Measurements from ENCODE around the gene ST3GAL3. TPM values are rescaled to one million over a fixed set of nuclear protein-coding genes. Genes with fewer than 3 reads are reported as not detected.

ST3GAL3 gene
- total RNA-seq, 1 donor from 2014 or later, result 24.3 TPM

- Mint-ChIP-seq H3K9me3 (no peaks in the 10 kb centered on the region), H3K27me3 (no peaks in the 10 kb centered on the region), H3K36me3 (ENCODE audit: low read depth) (peaks cover 23% of the 10 kb centered on the region), H3K27ac (no peak overlapping the region), H3K4me3 (no peak overlapping the region), H3K4me1 (no peaks in the 10 kb centered on the region)
- intact Hi-C loops (cut with micrococcal nuclease), result no loop called here
- ChIA-PET CTCF (no interaction called here), POLR2A (no interaction called here)
- no peak for DNase-seq
- ATAC-seq (ENCODE audit: low read depth), result no peak
- TF ChIP-seq, protein P1, sequence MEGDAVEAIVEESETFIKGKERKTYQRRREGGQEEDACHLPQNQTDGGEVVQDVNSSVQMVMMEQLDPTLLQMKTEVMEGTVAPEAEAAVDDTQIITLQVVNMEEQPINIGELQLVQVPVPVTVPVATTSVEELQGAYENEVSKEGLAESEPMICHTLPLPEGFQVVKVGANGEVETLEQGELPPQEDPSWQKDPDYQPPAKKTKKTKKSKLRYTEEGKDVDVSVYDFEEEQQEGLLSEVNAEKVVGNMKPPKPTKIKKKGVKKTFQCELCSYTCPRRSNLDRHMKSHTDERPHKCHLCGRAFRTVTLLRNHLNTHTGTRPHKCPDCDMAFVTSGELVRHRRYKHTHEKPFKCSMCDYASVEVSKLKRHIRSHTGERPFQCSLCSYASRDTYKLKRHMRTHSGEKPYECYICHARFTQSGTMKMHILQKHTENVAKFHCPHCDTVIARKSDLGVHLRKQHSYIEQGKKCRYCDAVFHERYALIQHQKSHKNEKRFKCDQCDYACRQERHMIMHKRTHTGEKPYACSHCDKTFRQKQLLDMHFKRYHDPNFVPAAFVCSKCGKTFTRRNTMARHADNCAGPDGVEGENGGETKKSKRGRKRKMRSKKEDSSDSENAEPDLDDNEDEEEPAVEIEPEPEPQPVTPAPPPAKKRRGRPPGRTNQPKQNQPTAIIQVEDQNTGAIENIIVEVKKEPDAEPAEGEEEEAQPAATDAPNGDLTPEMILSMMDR (IDR thresholded peaks at IDR 0.05), result no peak
Measured at GRCh38 chr1:43904660-43905551, 197.6 kb downstream of the ST3GAL3 start.

- peaks cover 22% of the 10 kb centered on the region for H3K36me3 Mint-ChIP-seq (ENCODE audit: low read depth)
- H3K27me3 Mint-ChIP-seq, result no peaks in the 10 kb centered on the region
- ChIA-PET CTCF (no interaction called here), POLR2A (interaction anchor here (0.6 kb wide), 1 partner anchor 45 kb away, joined by 3 read pairs; no protein-coding TSS in a partner anchor)
- H3K27ac Mint-ChIP-seq, result no peak overlapping the region
- no peaks in the 10 kb centered on the region for H3K9me3 Mint-ChIP-seq
- TF ChIP-seq, protein P1 (IDR thresholded peaks at IDR 0.05), result no peak
- DNase-seq (no peak), ATAC-seq (ENCODE audit: low read depth) (no peak)
- H3K4me1 Mint-ChIP-seq, result no peaks in the 10 kb centered on the region
- intact Hi-C loops (cut with micrococcal nuclease), result no loop called here
- H3K4me3 Mint-ChIP-seq, result no peak overlapping the region
Measured at GRCh38 chr1:43908226-43908625, 200.9 kb downstream of the ST3GAL3 start.

DNA sequence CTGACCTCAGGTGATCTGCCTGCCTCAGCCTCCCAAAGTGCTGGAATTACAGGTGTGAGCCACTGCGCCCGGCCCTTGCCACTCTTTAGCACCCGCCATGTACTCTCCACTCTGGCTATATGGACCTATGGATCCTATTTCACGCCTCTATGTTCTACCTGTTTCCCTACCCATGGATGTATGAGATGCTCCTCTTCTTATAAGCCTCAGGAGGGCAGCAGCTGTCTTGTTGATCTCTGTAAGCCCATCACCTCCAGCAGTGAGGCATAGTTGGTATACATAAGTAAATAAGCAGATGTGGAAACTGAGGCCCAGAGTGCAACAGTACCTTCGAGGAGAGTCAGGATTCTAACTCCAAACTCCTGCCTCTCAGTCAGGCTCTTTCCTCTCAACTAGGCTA lies 201.5 kb downstream of the ST3GAL3 start:
- Mint-ChIP-seq H3K36me3 (ENCODE audit: low read depth) (peaks cover 22% of the 10 kb centered on the region), H3K4me3 (no peak overlapping the region), H3K9me3 (no peaks in the 10 kb centered on the region), H3K27ac (no peak overlapping the region), H3K4me1 (no peaks in the 10 kb centered on the region), H3K27me3 (no peaks in the 10 kb centered on the region)
- ATAC-seq (ENCODE audit: low read depth) (no peak), DNase-seq (no peak)
- TF ChIP-seq, protein P1 (IDR thresholded peaks at IDR 0.05), result no peak
- ChIA-PET POLR2A (interaction anchor here (0.6 kb wide), 1 partner anchor 45 kb away, joined by 3 read pairs; no protein-coding TSS in a partner anchor), CTCF (no interaction called here)
- intact Hi-C loops (cut with micrococcal nuclease), result no loop called here

GRCh38 chr1:43910343-43910742 lies 203.0 kb downstream of the ST3GAL3 start:
- POLR2A ChIA-PET, result no interaction called here
- intact Hi-C loops (cut with micrococcal nuclease), result no loop called here
- Mint-ChIP-seq H3K9me3 (no peaks in the 10 kb centered on the region), H3K4me3 (no peak overlapping the region), H3K4me1 (no peaks in the 10 kb centered on the region), H3K27me3 (no peaks in the 10 kb centered on the region), H3K36me3 (ENCODE audit: low read depth) (peaks cover 22% of the 10 kb centered on the region), H3K27ac (no peak overlapping the region)
- TF ChIP-seq, protein P1 (IDR thresholded peaks at IDR 0.05), result no peak
- DNase-seq, result no peak
- ATAC-seq (ENCODE audit: low read depth), result no peak
- CTCF ChIA-PET, result no interaction called here

DNA sequence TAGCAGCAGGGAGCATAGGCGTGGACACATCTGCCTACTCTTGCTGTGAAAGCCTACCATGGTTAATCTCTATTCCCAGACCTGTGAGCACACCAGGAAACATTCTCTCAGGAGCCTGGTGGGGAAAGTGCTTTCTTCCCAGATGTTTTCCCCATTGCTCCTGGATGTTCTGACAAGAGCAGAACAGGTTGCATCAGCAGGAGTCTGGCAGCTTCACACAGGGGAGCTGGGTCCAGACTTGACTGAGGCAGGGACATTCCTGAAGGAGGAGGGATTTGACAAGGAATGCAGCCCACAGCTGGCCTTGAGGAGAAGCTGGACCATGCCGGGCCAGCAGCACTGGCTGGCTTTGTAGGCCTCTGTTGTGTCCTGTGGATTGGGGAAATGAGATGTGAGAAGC lies 205.3 kb downstream of the ST3GAL3 start:
- Mint-ChIP-seq H3K4me3 (no peak overlapping the region), H3K4me1 (no peaks in the 10 kb centered on the region), H3K27ac (no peak overlapping the region), H3K27me3 (no peaks in the 10 kb centered on the region), H3K36me3 (ENCODE audit: low read depth) (peaks cover 16% of the 10 kb centered on the region), H3K9me3 (no peaks in the 10 kb centered on the region)
- CTCF ChIA-PET, result no interaction called here
- intact Hi-C loops (cut with micrococcal nuclease), result no loop called here
- DNase-seq (no peak), ATAC-seq (ENCODE audit: low read depth) (no peak)
- TF ChIP-seq, protein P1 (IDR thresholded peaks at IDR 0.05), result no peak
- POLR2A ChIA-PET, result no interaction called here
